DND-41 (cell line): ENCODE results near the gene YIPF1.

Experiments
- CTCF ChIP-seq: IDR thresholded peaks from 2 replicates; pipeline ENCODE4 v1.5.1; 2012; ENCODE audit warnings: borderline replicate concordance, low read length, moderate library complexity, mild to moderate bottlenecking; ENCODE audit not compliant: poor library complexity, severe bottlenecking; ENCODE audit errors: extremely low read depth
- EZH2 ChIP-seq: IDR thresholded peaks from 3 replicates; pipeline ENCODE4 v1.6.1; 2012; ENCODE audit warnings: borderline replicate concordance, low read depth, mild to moderate bottlenecking, moderate library complexity, low read length, inconsistent platforms; ENCODE audit not compliant: severe bottlenecking

GRCh38 chr1:53851571-53852285, 37.9 kb downstream of the YIPF1 start:
- TF ChIP-seq CTCF (no peak), EZH2 (no peak)
